GM19324 (cell line): ENCODE measurements around the gene LOX.

ENCODE experiments used
- ATAC-seq: cut with Tn5 transposase; IDR thresholded peaks from one replicate; pipeline ENCODE4 v1.9.1; 2021; ENCODE audit warnings: mild to moderate bottlenecking, moderate library complexity; ENCODE audit not compliant: unreplicated experiment, low FRiP score

The LOX gene, protein sequence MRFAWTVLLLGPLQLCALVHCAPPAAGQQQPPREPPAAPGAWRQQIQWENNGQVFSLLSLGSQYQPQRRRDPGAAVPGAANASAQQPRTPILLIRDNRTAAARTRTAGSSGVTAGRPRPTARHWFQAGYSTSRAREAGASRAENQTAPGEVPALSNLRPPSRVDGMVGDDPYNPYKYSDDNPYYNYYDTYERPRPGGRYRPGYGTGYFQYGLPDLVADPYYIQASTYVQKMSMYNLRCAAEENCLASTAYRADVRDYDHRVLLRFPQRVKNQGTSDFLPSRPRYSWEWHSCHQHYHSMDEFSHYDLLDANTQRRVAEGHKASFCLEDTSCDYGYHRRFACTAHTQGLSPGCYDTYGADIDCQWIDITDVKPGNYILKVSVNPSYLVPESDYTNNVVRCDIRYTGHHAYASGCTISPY

GRCh38 chr5:122078116-122079110, at the start of gene LOX:
TSS of gene LOX (minus strand) at chr5:122078259. CDS start at chr5:122077985, 274 bp downstream.
- no peak for ATAC-seq

- ATAC-seq = no peak
Observed at GRCh38 chr5:122126756-122127321, 48.8 kb upstream of the LOX start.

DNA sequence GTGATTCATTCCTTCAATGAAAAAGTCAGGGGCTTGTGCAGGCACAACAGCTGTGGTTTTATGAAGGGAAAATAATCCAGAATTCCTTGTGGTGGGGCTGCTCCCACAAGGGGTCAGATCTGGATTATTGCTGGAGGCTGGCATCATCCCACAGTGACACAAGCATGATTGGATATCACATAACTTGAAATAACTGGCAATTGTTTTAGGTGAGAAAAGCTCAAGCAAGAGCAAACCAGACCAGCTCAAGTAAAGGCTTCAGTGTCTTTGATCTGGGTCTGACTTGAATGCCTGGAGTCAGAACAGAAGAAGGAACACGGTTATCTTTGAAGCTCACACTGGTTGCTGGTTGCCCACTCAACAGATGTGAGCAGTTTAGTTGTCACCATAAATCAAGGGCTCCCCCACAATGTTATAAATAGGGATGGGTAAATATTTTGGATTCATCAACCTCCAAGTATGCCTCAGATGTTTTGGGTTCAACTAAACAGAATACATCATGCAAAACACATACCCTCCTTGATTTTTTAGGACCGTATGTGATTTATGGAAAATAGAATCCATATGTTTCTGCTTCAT, 48.2 kb upstream of the LOX start:
- ATAC-seq = no peak

DNA sequence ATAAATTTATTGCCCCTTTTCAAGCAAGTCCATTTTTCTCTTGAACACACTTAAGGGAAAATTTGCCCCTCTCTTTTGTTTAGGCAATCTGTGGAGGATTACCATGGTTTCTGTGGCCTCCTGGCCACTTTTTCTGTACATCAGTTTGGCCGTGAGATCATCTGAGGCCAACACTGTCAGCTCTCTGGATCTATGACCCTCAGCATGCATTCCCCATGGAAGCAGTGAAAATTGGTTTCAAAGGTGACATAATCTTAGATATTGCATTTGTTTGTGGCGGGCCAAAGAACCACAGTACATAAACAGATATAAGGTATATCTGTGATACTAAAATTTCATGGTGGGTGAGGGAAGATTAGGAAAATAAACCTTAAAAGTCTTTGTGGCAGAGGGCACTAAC, 46.7 kb upstream of the LOX start:
- ATAC-seq = no peak

- ATAC-seq = no peak
Observed at GRCh38 chr5:122121479-122122465, 43.7 kb upstream of the LOX start.

DNA sequence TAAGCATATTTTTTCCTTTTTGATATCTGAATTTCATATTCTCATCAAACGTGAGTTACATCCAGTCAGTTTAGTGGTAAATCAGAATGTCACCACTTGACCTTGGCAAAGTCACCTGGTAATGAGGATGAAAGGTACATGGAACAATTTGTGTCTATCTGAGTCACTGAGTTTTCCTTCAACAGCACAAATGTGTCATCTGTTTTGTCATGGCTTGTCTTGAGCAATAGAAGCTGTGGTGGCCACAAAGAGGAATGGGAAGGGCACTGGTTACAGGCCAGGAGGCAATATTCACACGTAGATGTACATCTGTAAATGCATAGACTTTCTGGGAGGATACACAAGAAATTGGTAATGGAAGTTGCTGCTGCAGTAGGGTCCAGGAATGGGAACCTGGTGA, 42.9 kb upstream of the LOX start:
- no peak for ATAC-seq

DNA sequence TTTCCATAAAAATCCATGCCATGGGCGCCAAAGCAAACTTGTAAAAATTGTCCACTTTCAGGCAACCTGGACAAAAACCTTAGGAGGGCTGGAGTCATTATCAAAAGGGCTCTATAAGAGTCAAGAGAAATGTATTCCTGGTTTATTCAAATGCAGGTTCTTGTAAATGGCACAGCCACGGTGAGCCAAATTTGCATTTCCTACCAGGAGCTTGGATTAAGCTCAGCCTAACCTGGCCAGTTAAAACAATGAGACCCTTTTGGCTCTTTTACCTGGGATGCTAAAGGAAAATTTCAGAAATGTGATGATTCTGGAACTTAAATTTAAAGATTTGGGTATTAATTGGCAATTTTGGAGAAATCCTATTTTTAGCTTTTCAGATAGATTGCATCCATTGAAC, 42.4 kb upstream of the LOX start:
- no peak for ATAC-seq

DNA sequence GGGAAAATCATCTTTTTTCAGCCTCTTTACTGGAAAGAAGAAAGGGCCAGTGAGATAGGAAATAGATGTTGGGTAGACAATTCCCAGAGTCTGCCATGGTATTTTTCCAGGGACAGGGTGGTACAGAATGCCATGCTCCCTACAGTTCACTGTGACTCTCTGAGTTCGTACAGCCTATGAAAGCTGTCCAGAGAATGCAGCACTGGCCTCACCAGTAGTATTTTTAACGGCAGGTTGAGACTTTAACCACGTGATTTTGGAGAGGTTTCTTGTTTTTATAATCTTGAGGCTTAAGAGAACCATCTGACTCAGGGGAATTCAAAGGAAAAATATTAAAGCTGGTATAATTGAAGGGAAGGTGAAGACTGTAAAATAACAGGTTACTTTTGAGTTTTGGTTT, 41.1 kb upstream of the LOX start:
- ATAC-seq = no peak

- no peak for ATAC-seq
Observed at GRCh38 chr5:122118356-122118948, 40.4 kb upstream of the LOX start.

DNA sequence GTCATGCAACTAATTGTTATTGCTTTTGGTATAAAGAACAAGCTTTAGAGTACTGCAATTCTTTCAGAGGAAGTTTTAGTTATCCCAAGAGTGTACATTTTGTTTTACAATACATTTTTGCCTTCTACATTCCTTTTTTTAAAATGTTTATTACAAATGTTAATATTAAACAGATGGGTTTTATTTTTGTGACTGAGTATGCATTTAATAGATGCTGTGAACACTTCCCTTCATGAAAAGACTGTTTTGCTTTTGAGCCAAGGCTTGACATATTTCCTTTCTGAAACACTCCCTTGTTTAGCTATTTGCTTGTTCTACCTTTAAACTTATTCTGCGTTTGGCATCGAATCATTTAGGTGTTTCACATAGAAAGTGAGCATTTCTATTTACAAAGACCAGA, 36.4 kb upstream of the LOX start:
- no peak for ATAC-seq

- no peak for ATAC-seq
Observed at GRCh38 chr5:122112733-122113558, 34.9 kb upstream of the LOX start.

GRCh38 chr5:122112063-122112462, 34.0 kb upstream of the LOX start:
- ATAC-seq = no peak

- no peak for ATAC-seq
Observed at GRCh38 chr5:122111460-122111859, 33.4 kb upstream of the LOX start.

DNA sequence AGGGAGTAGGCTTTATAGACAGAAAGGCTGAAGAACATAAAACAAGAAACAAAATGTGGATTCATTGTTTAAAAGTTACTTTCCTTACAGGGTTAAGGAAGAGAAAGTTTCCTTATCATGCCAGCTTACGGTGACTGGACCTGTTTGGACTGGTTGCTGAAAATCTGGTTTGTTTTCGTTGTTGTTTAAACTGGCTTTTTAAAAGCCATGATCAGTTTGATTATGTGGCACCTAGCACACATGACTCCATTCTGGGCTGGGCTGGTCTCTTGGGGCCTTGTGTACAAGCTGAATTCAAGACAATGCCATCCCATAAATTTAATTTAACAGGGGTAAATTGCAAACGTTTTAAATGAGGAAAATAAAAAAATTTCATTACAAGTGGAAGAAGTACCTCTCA, 32.9 kb upstream of the LOX start:
- no peak for ATAC-seq

- no peak for ATAC-seq
Observed at GRCh38 chr5:122107016-122107415, 29.0 kb upstream of the LOX start.

GRCh38 chr5:122105909-122106308, 27.9 kb upstream of the LOX start:
- ATAC-seq = no peak

- no peak for ATAC-seq
Observed at GRCh38 chr5:122102825-122103224, 24.8 kb upstream of the LOX start.

GRCh38 chr5:122101636-122102285, 23.7 kb upstream of the LOX start:
- ATAC-seq = no peak
